GM19372 (cell line): ENCODE data around the gene KSR1.

ENCODE experiments used
- ATAC-seq: cut with Tn5 transposase; IDR thresholded peaks from one replicate; pipeline ENCODE4 v1.9.1; 2021; ENCODE audit warnings: mild to moderate bottlenecking, low read depth, moderate library complexity; ENCODE audit not compliant: unreplicated experiment

Gene KSR1

DNA sequence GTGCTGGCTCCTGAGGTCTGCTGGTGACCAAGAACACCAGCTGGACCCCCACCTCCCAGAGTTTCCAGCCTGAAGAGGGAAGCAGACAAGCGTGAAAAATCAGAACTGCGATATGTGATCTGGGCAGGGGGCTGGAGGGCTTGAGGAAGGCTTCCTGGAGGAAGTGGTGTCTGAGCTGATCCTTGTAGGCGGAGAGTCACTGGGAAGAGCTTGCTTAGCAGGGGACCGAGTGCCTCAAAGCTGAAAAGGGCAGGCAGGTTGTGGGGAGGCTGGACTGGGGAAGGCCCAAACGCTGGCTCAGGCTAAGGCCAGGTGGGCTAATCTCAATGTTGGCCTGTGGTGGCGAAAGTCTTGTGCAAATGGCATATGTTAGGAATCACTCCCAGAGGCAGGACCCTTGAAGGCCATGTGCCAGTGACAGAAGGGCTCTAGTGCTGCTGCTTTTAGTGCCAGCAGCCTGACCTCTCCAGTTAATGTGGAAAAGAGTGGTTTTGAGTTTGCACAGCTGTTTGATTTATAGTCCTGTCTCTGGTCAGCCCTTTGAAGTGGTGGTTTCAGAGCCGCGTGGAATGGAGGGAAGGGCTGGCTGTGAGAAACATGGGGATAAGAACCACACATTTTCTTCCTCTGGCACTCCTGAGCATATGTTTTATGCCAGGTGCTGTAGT lies 89.4 kb downstream of the KSR1 start:
- ATAC-seq = no peak

DNA sequence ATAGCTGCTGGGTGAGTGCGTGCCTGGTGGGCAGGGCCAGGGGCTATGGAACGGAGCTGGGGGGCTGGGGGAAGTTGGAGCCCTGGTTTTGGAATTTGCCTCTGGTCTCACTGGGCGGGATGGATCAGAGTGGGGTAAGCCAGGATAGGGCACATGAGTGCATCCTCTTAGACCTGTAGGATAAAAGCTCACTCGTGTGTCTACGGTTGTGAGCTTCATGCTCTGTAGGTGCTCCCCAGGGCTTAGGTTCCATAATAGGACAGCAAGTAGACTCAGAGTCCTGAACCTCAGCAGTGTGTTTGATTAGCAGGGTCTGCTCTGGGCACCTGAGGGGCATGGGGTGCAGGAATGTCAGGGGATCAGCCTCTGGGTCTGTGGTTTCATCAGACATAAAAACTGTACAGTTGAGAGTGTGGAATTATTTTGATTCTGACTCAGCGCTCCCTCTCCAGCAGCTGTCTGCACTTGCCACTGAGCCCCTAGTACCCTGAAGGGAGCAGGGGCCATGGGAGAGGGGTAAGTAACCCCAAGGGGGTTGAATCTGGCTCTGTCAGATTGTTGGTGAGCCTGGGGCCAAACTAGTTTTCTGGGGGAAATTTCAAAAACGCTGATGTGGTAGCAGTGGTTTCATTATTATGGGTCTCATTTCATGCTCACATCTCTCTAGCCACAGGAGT lies 90.5 kb downstream of the KSR1 start:
- ATAC-seq = no peak

DNA sequence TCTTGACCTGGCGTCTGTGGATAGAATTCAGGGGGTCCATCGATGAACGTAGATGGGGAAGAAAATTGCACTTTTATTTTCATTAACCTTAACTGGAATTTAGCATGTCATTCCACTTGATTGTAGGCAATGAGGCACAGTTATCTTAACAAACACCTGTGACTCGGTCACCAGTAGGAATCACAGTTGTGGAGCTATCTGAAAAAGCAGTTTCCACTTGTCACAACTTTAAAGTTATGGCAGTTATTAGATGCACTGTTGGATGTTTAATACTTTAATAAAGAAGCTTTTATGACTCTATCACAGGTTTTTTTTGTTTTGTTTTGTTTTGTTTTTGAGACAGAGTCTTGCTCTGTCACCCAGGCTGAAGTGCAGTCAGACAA lies 91.0 kb downstream of the KSR1 start:
- no peak for ATAC-seq

DNA sequence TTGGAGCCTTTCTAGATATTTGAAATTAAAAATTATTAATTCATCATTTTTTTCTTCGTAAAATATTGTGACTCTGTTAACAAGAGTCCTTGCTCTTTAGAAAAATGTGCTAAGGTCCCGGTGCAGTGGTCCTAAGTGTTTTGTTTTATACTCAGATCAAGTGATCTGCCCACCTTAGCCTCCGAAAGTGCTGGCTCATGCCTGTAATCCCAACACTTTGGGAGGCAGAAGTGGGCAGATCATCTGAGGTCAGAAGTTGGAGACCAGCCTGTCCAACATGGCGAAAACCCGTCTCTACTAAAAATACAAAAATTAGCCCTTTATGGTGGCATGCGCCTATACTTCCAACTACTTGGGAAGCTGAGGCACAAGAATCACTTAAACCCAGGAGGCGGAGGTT lies 92.1 kb downstream of the KSR1 start:
- no peak for ATAC-seq

DNA sequence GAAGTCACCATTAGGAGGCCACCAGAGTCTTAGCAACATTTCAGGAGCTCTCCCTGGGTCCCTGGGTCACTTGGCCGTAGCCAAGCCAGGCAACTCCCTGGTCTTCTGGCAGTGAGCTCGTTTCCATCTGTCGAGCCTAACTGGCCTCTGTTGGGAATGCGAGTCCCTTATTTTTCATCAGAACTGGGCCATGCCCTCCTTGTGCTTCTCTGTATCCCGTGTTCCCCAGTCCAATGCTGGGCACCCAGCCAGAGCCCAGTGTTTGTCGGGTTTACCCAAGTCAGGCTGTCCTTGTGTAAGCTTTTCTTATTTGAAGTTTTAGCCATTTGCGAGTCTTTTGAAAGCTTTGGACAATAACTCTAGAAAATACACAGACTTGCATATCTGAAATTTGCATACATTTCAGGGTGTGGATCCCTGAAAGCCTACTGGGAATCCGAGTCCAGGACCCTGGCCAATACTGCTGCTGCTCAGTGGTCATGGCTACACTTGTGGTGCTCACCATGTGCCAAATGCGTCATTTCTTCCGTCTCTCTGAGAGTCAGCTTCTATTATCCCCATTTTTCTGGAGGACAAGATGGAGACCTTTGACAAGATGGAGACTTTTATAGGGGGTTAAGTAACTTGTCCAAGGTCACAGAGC lies 93.1 kb downstream of the KSR1 start:
- no peak for ATAC-seq

DNA sequence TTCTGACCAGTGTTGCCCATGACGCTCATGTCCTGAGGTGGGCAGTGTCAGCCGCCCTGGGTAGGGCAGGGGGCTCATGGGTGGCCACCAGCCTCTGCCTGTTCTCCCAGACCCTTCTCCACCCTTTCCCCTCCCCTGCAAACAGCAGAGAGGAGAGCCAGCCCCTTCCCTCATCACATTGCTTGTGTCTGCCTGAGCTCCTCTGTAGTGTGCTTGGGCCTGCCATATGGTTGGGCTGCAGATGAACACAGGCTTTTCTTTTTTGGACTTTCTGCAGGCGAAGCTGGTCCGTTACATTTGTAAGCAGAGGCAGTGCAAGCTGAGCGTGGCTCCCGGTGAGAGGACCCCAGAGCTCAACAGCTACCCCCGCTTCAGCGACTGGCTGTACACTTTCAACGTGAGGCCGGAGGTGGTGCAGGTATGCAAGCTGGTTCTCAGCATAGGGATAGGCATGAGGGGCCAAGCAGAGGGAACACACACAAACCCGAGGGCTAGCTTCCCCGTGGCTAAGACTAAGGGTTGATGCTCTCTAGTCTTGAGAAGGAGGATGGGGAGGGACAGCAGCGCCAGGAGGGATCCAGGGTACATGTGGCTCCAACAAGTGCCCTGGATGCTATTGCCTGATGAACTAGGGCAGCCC lies 94.2 kb downstream of the KSR1 start:
- no peak for ATAC-seq

DNA sequence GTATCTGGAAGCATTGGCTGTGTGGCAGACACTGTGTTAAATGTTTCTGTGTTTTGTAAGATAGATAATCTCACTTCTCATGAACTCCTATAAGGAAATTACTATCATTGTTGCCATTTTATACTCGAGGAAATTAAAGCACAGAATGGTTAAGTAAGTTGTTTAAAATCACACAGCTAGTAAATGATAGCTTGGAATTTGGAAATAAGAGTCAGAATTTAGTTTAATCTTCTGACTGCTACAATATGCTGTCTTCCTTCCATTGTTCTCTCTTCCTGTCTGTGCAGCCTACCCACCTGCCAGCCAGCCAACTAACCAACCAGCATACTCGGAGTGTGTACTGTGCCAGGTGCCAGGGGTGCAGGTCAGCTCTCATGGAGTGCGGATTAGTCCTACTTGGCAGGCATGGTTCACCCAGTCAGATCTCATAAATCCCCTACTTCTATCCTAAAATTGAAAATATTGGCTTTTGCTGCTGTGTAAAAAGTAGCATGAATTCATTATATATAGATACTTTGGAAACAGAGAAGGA lies 94.8 kb downstream of the KSR1 start:
- no peak for ATAC-seq

DNA sequence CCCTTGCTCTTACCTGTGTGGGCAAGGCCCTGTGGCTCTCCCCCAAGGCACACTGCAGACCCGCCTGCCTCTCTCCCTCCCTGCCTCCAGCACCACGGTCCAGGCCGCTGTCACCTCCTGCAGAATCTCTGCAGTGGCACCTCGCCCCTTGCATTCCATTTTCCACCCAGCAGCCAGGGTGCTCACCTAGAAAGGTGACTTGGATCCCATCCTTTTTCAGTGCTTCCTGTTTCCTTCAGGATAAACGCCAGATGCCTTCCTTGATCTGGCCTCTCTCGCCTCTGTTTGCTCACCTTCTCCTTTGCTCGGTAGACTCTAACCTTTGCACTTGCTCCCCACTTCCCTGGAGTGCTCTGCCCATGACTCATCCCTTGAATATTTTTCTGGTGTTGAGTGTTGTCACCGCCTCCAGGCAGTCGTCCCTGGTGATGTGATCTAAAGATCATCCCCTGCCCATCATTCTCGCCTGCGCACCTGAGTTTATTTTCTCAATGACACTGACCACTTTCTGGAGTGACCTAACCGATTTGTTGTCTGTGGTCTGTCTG lies 95.5 kb downstream of the KSR1 start:
- ATAC-seq = no peak

DNA sequence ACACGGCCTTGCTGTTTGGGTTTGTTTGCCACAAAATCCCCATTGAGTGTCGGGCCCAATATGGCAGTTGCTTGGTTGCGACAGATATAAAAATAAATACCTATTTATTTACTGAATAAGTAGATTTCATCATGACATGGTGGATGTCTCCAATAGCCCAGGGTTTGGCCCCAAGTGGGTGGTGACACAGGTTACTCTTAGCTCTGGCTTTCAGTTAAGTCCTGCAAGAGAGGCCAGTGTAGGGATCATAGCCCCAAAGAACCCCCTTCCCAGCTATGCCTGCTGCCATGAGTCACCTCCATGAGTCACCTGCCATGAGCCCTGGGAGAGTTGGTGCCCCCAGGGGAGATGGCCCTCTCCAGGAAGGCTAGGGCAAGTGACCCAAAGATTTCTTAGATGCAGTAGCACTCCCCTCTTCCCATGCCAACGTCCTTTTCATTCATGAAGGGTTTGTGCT lies 96.1 kb downstream of the KSR1 start:
- no peak for ATAC-seq

DNA sequence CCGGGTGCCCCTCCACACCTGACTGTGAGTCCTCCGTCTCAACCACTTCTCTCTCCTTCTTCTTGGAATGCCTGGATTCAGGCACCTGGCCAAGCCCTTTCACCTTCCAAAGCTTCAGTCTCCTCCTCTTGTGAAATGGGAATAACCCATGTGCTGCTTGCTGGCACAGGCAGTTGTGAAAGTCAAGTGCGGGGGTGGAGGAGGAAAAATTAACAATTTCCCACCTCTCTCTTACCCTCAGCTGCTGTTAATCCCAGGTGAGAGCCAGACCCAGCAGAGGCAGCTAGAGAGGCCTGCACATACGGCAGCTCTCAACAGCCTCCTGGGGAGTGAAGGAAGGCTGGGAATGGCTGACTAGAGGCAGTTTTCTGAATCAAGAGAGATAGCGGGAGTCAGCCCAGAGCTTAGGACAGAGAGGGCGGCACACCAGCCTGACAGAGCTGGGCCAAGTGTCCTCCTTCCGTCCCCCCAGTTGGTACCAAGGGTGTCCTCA lies 96.8 kb downstream of the KSR1 start:
- no peak for ATAC-seq

DNA sequence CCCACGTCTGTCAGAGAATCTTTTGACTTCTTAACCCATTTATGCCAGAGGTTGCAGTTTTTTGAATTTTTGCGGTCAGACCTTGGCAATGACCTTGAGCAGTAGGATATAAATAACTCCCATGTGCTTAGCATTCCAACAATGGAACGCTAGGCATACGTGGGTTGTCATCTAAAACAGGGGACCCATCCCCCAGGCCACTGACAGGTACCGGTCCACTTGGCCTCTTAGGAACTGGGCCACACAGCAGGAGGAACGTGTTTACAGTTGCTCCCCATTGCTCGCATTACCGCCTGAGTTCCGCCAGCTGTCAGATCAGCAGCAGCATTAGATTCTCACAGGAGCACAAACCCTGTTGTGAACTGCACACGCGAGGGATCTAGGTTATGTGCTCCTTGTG lies 97.9 kb downstream of the KSR1 start:
- ATAC-seq = no peak

DNA sequence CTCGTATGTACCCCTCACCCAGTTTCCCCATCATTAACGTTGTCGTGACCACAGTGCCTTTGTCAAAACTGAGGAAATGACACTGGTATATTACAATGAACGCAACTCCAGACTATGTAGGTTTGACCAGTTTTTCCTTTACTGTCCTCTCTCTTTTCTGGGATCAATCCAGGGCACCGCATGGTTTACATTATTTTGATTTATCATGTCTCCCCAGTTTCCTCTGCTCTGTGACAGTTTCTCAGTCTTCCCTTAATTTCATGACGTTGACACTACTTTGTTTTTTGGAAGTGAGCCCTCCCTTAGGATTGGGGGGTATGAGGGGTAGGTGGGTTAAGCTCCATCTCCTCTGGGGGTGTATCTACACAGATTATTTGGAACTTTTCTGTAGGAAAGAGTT lies 98.7 kb downstream of the KSR1 start:
- ATAC-seq = no peak

DNA sequence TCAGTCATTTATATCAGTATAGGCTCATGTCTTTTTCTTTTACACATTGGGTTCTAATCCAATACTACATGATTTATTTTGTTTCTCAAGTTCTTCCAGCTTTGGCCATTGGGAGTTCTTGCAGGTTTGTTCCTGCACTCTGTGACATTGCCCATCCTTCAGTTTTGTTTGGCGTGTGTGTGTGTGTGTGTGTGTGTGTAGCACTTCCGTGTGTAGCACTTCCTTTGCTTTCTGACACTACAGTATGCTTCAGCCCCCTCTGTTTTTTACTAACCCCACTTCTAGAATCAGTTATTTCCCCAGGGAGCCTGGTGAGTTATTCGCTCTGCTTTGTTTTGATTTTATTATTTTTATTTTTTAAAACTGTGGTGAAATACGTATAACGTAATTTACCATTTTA lies 99.1 kb downstream of the KSR1 start:
- ATAC-seq = no peak

DNA sequence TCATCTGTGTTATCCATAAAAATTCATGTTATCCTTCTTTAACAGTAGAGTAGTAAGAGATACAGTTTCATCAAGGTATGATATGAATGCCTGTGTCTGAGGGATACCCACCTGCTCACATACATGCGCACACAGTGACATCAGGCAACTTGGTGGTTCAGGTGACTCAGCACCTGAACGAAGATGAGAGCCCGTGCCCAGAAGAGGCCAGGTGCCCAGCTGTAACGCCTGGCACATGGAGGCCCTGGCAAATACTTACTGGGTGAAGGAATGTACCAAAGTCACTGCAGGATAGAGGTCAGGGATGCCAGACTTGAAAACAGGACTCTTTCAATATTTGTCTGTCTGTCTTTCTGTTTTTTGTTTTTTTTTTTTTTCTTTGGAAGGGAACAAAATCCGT lies 102.1 kb downstream of the KSR1 start:
- ATAC-seq = no peak

DNA sequence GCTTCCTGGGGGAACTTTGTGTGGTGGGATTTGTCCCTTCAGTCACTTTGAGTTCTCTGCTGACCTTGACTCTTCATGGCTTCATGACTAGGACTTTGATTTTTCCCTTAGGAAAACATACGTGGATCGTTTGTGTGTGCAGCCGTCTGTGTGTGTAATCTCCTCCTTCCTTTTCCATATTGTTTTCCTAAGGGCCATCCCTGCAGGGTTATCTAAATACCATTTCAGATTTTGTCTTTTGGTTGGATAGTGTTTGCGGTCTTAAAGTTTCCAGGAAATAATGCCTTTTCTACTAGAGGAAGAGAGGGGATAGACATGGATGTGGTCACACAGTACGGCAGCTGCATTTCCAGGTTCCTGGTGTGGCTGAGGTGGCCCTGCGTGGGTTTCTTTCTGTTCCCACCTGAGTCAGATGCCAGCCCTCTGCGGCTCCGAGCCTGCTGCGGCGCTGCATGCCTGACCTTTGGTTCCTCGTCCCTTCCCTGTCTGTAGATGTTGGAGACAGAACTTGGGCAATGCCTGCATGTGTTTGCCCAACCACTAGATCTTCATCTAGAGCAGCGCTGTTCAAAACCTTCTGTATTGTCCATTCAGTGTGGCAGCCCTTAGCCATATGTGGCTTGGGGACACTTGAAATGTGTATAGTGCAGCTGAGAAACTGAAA lies 102.7 kb downstream of the KSR1 start:
- no peak for ATAC-seq

DNA sequence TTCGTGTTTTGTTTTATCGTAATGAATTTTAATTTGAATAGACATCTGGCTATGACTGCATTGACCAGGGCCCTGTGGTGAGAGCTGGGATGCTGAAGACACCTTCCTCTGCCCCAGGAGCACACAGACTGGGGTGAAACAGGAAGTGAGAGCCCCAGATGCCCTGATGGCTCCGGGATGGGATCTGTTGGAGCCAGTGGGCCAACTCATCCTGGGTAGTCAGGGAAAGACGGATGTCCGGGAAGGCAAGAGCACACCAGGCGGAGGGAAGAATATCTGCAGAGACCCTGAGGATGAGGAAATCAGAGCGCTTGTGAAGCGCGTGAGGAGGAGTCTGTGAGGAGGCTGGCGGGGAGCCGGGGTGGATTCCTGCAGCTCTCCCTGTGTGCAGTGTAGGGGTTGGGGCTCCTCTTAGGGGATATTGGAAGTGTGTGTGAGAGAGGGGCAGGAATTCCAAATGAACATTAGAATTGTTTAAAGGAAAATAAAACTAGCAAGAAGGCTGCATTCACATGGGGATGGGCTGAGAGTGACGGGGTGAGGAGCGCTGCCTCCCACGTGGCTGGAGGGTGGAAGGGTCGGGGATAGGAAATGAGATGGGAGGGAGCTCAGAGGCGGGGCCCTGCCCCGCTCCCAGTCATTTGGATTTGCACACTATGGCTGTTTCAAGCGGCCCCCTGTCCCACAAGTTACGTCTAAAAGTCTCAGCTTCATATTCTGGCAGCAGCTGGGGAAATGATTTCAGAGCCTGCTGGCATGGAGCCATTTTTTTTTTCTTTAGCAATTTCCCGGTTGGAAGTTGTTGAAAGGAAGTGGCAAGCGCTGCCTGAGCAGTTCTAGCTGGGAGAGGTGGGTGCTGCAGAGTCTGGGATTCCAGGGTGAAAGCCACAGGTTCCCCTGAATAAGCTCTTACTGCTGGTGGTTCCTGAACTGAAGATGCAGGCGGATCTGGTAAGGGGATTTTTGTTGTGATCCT lies 103.5 kb downstream of the KSR1 start:
- ATAC-seq = no peak

DNA sequence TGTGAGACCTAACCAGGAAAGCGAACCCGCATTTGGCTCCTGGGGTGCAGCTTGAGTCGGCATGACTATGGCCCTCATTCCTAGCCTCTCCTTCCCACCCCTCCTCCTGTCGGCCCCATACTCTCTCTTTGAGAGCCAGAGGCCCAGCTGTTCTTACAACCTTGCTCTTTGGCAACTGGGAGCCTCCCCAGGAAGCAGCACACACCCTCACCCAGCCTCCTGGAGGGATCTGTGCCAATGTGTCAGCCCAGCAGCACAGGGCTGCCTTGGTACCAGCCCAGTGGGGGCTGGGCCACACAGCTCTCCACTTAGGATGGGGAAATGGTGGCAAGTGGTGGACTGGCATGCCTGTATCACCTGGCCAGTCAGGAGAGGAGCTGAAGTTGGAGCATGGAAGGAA lies 104.4 kb downstream of the KSR1 start:
- ATAC-seq = no peak

DNA sequence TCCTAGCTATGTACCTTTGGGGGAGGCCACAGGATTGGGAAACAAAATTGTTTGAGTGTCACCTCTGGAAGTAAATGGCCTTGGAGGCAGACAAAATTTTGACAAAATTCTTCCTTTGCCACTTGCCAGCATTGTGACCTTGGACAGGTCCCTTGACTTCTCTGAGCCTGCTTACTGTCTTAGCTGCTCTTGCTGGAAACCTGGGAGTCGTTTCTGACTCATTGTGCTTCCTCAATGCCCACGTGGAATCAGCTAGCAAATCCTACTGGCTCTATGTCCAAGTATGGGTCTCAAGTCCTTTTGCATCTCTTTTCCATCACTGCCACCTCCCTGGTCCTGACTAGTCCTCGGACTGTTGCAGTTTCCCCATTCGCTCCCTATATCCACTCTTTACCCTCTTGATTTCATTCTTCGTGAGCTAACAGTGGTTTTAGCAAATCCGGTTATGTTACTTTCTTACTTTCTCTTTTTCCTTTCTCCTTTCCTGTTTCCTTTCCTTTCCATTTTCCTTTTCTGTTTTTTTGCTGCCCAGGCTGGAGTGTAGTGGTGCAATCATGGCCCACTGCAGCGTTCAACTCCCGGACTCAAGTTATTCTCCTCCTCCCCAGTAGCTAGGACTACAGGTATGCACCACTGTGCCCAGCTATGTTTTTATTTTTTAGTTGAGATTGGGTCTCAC lies 106.7 kb downstream of the KSR1 start:
- ATAC-seq = no peak

DNA sequence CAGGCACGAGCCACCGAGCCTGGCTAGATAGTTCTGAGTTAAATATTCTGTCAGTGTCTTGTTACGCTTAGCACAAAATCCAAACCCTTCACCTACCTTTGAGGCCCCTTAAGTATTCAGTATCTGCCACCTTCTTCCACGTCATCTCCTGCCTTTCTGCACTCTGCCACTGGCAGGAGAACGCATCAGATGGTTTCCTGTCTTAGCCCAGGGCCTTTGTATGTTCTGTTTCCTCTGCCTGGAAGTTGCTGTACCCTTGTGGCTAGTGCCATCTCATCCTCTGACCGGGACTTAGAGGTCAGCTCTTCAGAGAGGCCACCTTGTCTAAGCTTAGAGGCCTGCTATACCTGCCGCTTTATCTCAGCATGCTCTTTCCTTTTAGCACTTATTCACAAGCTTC lies 107.3 kb downstream of the KSR1 start:
- ATAC-seq = no peak
